SK-N-SH treated with all-trans-retinoic acid at 6 μM for 48 hours (cell line): Measurements from ENCODE around the gene LGALS7B.

Experiments used
- ATAC-seq: fragments of 200-7000 bp; cut with Tn5 transposase; 3 replicates; pipeline ENCODE4 v1.9.1; 2020; ENCODE audit warnings: mild to moderate bottlenecking, moderate library complexity
- ARNTL ChIP-seq: fragments of 450-650 bp; formaldehyde crosslinking; IDR thresholded peaks from 2 replicates; pipeline ENCODE4 v1.5.0; 2020; ENCODE audit warnings: low read depth, mild to moderate bottlenecking, moderate library complexity, borderline replicate concordance
- BACH2 ChIP-seq: fragments of 250-450 bp; sonication (Bioruptor Pico); IDR thresholded peaks from 2 replicates; pipeline ENCODE4 v1.9.0; 2021; ENCODE audit warnings: mild to moderate bottlenecking, borderline replicate concordance
- CSDC2 ChIP-seq: fragments of 250-450 bp; sonication (Bioruptor Pico); IDR thresholded peaks from 2 replicates; pipeline ENCODE4 v1.5.0; 2020; ENCODE audit warnings: mild to moderate bottlenecking, moderate library complexity
- ESRRG ChIP-seq: fragments of 250-450 bp; sonication (Bioruptor Pico); IDR thresholded peaks from 2 replicates; pipeline ENCODE4 v1.6.1; 2021; ENCODE audit warnings: mild to moderate bottlenecking
- GLIS3 ChIP-seq: fragments of 250-450 bp; sonication (Bioruptor Pico); IDR thresholded peaks from 2 replicates; pipeline ENCODE4 v1.5.0; 2020; ENCODE audit warnings: mild to moderate bottlenecking, moderate library complexity
- OSR1 ChIP-seq: fragments of 250-450 bp; sonication (Bioruptor Pico); IDR thresholded peaks from 2 replicates; pipeline ENCODE4 v1.8.0; 2022; ENCODE audit warnings: moderate library complexity, mild to moderate bottlenecking, inconsistent platforms
- PPARA ChIP-seq: fragments of 250-450 bp; sonication (Bioruptor Pico); IDR thresholded peaks from 2 replicates; pipeline ENCODE4 v1.5.0; 2020; ENCODE audit warnings: mild to moderate bottlenecking, borderline replicate concordance
- RARB ChIP-seq: fragments of 250-450 bp; sonication (Bioruptor Pico); IDR thresholded peaks from 2 replicates; pipeline ENCODE4 v1.8.0; 2021; ENCODE audit warnings: mild to moderate bottlenecking, moderate library complexity
- SNAI2 ChIP-seq: fragments of 250-450 bp; sonication (Bioruptor Pico); IDR thresholded peaks from 2 replicates; pipeline ENCODE4 v1.5.0; 2020; ENCODE audit warnings: mild to moderate bottlenecking, moderate library complexity
- TCF4 ChIP-seq: fragments of 250-450 bp; sonication (Bioruptor Pico); IDR thresholded peaks from 2 replicates; pipeline ENCODE4 v1.8.0; 2021; ENCODE audit warnings: mild to moderate bottlenecking, moderate library complexity, borderline replicate concordance
- TOX ChIP-seq: fragments of 250-450 bp; sonication (Bioruptor Pico); IDR thresholded peaks from 2 replicates; pipeline ENCODE4 v1.8.0; 2021; ENCODE audit warnings: mild to moderate bottlenecking, moderate library complexity, borderline replicate concordance
- ZC3H10 ChIP-seq: fragments of 250-450 bp; sonication (Bioruptor Pico); IDR thresholded peaks from 2 replicates; pipeline ENCODE4 v1.5.1; 2021; ENCODE audit warnings: mild to moderate bottlenecking, moderate library complexity
- ZFP3 ChIP-seq: fragments of 250-450 bp; sonication (Bioruptor Pico); IDR thresholded peaks from 2 replicates; pipeline ENCODE4 v1.5.0; 2020; ENCODE audit warnings: mild to moderate bottlenecking, moderate library complexity
- ZFP30 ChIP-seq: fragments of 450-650 bp; formaldehyde crosslinking; IDR thresholded peaks from 2 replicates; pipeline ENCODE4 v1.5.0; 2022; ENCODE audit warnings: mild to moderate bottlenecking, moderate library complexity
- ZNF70 ChIP-seq: fragments of 450-650 bp; formaldehyde crosslinking; IDR thresholded peaks from 2 replicates; pipeline ENCODE4 v1.5.0; 2020; ENCODE audit warnings: mild to moderate bottlenecking, moderate library complexity
- ZNF8 ChIP-seq: fragments of 450-650 bp; formaldehyde crosslinking; IDR thresholded peaks from 2 replicates; pipeline ENCODE4 v1.5.0; 2020; ENCODE audit warnings: mild to moderate bottlenecking, moderate library complexity
- TF ChIP-seq, protein P1 (sequence below): fragments of 250-450 bp; sonication (Bioruptor Pico); IDR thresholded peaks from 2 replicates; pipeline ENCODE4 v1.5.1; 2021; ENCODE audit warnings: mild to moderate bottlenecking, moderate library complexity
- TF ChIP-seq, protein P2 (sequence below): fragments of 250-450 bp; sonication (Bioruptor Pico); IDR thresholded peaks from 2 replicates; pipeline ENCODE4 v1.5.0; 2020; ENCODE audit warnings: mild to moderate bottlenecking, moderate library complexity
- TF ChIP-seq, protein P3 (sequence below): fragments of 250-450 bp; sonication (Bioruptor Pico); IDR thresholded peaks from 2 replicates; pipeline ENCODE4 v1.8.0; 2021; ENCODE audit warnings: low read depth, mild to moderate bottlenecking, moderate library complexity, borderline replicate concordance
- TF ChIP-seq, protein P4 (sequence below): fragments of 250-450 bp; sonication (Bioruptor Pico); IDR thresholded peaks from 2 replicates; pipeline ENCODE4 v1.8.0; 2020; ENCODE audit warnings: mild to moderate bottlenecking, moderate library complexity, borderline replicate concordance

Gene LGALS7B

DNA sequence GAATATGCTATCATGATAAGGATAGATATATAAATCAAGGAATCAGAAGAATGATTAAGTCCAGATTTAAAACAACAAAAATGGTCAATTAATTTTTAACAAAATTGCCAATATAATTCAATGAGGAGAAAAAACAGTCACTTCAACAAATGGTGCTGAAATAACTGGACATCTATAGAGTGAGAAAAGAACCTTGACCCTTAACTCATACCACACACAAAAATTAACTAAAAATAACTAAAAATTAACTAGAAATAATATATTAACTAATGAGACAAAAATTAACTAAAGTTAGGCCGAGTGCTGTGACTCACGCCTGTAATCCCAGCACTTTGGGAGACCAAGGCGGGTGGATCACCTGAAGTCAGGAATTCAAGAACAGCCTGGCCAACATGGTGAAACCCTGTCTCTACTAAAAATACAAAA lies 25.2 kb upstream of the LGALS7B start:
- no peak for TF ChIP-seq GLIS3 (CRISPR knock-in tag)
- TF ChIP-seq, protein P1, sequence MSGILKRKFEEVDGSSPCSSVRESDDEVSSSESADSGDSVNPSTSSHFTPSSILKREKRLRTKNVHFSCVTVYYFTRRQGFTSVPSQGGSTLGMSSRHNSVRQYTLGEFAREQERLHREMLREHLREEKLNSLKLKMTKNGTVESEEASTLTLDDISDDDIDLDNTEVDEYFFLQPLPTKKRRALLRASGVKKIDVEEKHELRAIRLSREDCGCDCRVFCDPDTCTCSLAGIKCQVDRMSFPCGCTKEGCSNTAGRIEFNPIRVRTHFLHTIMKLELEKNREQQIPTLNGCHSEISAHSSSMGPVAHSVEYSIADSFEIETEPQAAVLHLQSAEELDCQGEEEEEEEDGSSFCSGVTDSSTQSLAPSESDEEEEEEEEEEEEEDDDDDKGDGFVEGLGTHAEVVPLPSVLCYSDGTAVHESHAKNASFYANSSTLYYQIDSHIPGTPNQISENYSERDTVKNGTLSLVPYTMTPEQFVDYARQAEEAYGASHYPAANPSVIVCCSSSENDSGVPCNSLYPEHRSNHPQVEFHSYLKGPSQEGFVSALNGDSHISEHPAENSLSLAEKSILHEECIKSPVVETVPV (CRISPR knock-in tag): no peak
- TF ChIP-seq, protein P2, sequence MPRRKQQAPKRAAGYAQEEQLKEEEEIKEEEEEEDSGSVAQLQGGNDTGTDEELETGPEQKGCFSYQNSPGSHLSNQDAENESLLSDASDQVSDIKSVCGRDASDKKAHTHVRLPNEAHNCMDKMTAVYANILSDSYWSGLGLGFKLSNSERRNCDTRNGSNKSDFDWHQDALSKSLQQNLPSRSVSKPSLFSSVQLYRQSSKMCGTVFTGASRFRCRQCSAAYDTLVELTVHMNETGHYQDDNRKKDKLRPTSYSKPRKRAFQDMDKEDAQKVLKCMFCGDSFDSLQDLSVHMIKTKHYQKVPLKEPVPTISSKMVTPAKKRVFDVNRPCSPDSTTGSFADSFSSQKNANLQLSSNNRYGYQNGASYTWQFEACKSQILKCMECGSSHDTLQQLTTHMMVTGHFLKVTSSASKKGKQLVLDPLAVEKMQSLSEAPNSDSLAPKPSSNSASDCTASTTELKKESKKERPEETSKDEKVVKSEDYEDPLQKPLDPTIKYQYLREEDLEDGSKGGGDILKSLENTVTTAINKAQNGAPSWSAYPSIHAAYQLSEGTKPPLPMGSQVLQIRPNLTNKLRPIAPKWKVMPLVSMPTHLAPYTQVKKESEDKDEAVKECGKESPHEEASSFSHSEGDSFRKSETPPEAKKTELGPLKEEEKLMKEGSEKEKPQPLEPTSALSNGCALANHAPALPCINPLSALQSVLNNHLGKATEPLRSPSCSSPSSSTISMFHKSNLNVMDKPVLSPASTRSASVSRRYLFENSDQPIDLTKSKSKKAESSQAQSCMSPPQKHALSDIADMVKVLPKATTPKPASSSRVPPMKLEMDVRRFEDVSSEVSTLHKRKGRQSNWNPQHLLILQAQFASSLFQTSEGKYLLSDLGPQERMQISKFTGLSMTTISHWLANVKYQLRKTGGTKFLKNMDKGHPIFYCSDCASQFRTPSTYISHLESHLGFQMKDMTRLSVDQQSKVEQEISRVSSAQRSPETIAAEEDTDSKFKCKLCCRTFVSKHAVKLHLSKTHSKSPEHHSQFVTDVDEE (CRISPR knock-in tag): no peak
- TF ChIP-seq ZFP30 (CRISPR knock-in tag): no peak
- TF ChIP-seq ZNF70 (CRISPR knock-in tag): no peak
- no peak for TF ChIP-seq SNAI2 (CRISPR knock-in tag)
- TF ChIP-seq ZC3H10 (CRISPR knock-in tag): no peak
- TF ChIP-seq TOX: no peak
- TF ChIP-seq ARNTL (CRISPR knock-in tag): no peak
- TF ChIP-seq, protein P3, sequence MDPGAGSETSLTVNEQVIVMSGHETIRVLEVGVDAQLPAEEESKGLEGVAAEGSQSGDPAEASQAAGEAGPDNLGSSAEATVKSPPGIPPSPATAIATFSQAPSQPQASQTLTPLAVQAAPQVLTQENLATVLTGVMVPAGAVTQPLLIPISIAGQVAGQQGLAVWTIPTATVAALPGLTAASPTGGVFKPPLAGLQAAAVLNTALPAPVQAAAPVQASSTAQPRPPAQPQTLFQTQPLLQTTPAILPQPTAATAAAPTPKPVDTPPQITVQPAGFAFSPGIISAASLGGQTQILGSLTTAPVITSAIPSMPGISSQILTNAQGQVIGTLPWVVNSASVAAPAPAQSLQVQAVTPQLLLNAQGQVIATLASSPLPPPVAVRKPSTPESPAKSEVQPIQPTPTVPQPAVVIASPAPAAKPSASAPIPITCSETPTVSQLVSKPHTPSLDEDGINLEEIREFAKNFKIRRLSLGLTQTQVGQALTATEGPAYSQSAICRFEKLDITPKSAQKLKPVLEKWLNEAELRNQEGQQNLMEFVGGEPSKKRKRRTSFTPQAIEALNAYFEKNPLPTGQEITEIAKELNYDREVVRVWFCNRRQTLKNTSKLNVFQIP (CRISPR knock-in tag): no peak
- TF ChIP-seq PPARA (CRISPR knock-in tag): no peak
- no peak for TF ChIP-seq TCF4 (CRISPR knock-in tag)
- no peak for TF ChIP-seq ZNF8 (CRISPR knock-in tag)
- no peak for TF ChIP-seq OSR1 (CRISPR knock-in tag)
- TF ChIP-seq RARB (CRISPR knock-in tag): no peak
- TF ChIP-seq BACH2: no peak
- TF ChIP-seq, protein P4, sequence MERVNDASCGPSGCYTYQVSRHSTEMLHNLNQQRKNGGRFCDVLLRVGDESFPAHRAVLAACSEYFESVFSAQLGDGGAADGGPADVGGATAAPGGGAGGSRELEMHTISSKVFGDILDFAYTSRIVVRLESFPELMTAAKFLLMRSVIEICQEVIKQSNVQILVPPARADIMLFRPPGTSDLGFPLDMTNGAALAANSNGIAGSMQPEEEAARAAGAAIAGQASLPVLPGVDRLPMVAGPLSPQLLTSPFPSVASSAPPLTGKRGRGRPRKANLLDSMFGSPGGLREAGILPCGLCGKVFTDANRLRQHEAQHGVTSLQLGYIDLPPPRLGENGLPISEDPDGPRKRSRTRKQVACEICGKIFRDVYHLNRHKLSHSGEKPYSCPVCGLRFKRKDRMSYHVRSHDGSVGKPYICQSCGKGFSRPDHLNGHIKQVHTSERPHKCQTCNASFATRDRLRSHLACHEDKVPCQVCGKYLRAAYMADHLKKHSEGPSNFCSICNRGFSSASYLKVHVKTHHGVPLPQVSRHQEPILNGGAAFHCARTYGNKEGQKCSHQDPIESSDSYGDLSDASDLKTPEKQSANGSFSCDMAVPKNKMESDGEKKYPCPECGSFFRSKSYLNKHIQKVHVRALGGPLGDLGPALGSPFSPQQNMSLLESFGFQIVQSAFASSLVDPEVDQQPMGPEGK (CRISPR knock-in tag): no peak
- no peak for TF ChIP-seq ESRRG (CRISPR knock-in tag)
- no peak for TF ChIP-seq CSDC2 (CRISPR knock-in tag)
- ATAC-seq: no peak

DNA sequence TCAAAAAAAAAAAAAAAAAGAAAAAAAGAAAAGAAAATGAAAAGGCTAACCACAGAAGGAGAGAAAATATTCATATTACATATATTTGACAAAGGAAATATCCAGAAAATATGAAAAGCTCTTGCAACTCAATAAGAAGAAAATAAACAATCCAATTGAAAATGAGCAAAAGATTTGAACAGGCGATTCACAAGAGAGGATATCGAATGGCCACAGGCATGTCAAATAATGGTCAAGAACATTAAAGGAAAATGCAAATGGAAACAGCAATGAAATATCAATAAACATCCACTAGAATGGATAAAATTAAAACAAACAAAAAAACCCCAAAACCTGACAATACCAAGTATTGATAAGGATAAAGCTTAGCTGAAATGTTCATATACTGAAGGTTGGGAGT lies 23.8 kb upstream of the LGALS7B start:
- no peak for ATAC-seq
- TF ChIP-seq CSDC2 (CRISPR knock-in tag): no peak

DNA sequence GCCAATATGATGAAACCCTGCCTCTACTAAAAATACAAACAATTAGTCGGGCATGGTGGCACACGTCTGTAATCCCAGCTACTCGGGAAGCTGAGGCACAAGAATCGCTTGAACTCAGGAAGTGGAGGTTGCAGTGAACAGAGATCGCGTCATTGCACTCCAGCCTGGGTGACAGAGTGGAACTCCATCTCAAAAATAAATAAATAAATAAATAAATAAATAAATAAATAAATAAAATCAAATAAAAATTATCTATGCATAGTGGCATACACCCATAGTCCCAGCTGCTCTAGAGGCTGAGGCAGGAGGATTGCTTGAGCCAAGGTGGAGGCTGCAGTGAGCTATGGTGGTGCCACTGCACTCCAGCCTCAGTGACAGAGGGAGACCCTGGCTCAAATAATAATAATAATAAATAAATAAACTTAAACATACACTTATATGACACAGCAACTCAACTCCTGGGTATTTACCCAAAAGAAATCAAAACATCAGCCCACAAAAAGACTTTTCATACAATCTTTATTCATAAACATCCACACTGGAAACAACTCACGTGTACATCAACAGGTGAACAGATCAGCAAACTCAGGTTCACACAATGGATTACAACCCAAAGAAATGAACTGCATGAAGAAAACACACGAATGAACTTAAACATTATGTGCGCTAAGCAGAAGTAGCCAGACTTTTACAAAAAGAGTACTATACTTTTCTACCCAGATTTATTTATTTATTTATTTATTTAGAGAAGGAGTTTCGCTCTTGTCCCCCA lies 22.5 kb upstream of the LGALS7B start:
- TF ChIP-seq ZFP30 (CRISPR knock-in tag): no peak
- no peak for TF ChIP-seq ESRRG (CRISPR knock-in tag)
- no peak for TF ChIP-seq OSR1 (CRISPR knock-in tag)
- TF ChIP-seq ARNTL (CRISPR knock-in tag): no peak
- TF ChIP-seq ZFP3 (CRISPR knock-in tag): no peak
- TF ChIP-seq, protein P4 (CRISPR knock-in tag): no peak
- no peak for TF ChIP-seq SNAI2 (CRISPR knock-in tag)
- TF ChIP-seq, protein P3 (CRISPR knock-in tag): no peak
- TF ChIP-seq, all 23 proteins: peak for 0
- ATAC-seq: no peak
